ENCODE measurements around the gene RHBDL1.

DNA sequence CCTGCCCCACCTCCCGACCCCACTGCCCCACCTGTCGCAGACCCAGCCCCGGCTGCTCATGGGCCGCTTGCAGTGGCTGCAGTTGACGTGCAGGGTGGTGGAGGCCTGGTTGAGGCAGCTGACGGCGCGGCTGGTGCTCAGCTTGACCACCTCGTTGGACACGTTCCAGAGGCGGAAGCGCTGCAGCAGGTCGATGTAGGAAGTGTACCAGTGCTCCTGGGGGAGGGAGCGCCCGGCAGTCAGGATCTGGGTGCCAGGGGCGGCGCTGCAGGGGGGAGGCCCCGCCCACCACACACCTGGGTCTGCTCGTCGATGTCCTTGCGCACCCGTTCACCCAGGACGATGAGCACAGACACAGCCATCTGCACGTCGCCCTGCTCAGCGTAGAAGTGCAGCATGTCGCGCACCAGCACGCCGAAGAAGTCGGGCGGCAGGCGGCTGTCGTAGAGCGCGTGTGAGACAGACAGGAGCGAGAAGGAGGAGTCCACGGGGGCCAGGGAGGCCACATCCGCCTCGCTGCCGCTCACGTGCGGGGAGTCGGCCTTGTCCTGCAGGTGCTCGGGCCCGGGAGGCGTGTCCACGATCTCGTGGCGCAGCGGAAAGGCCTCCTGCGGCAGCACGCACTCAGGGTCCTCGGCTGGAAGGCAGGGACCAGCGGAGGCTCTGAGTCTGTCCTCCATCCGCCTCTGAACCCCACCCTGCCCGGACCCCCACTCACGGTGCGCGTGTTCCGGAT lies 9.7 kb downstream of the RHBDL1 start:
- TF ChIP-seq, protein P1, sequence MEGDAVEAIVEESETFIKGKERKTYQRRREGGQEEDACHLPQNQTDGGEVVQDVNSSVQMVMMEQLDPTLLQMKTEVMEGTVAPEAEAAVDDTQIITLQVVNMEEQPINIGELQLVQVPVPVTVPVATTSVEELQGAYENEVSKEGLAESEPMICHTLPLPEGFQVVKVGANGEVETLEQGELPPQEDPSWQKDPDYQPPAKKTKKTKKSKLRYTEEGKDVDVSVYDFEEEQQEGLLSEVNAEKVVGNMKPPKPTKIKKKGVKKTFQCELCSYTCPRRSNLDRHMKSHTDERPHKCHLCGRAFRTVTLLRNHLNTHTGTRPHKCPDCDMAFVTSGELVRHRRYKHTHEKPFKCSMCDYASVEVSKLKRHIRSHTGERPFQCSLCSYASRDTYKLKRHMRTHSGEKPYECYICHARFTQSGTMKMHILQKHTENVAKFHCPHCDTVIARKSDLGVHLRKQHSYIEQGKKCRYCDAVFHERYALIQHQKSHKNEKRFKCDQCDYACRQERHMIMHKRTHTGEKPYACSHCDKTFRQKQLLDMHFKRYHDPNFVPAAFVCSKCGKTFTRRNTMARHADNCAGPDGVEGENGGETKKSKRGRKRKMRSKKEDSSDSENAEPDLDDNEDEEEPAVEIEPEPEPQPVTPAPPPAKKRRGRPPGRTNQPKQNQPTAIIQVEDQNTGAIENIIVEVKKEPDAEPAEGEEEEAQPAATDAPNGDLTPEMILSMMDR (IDR thresholded peaks at IDR 0.05) = no peak
- no peak for TF ChIP-seq POLR2A (IDR thresholded peaks at IDR 0.05)
